SK-N-SH (cell line): Measurements from ENCODE around the gene FBXO39. TPM values are rescaled to one million over a fixed set of nuclear protein-coding genes. Genes with fewer than 3 reads are reported as not detected.
A peak's percentile ranks its signal among the peaks of the same experiment; 100 is the strongest.

Experiments
- CTCF ChIA-PET: fragments of 300-600, 350-600 bp; formaldehyde crosslinking; extraction: SDS; loops from one replicate; lab custom pipeline; 2021; lab: Yijun Ruan, JAX
- POLR2A ChIA-PET: fragments of 350-600 bp; sonication (Branson Sonifier 250); formaldehyde crosslinking; extraction: SDS; loops from one replicate; lab custom pipeline; 2020; ENCODE audit warnings: antibody characterized with exemption, inconsistent platforms; lab: Yijun Ruan, JAX
- DNase-seq: peaks from one replicate; pipeline ENCODE4 v3.0.0; 2012
- H2AFZ ChIP-seq: fragments of 200-600 bp; sonication (generic); 2 replicates; pipeline ENCODE4 v1.8.1; 2016; ENCODE audit warnings: antibody characterized with exemption, mild to moderate bottlenecking, low read depth
- H3F3A ChIP-seq: fragments of 200-600 bp; sonication (generic); replicated peaks from 2 replicates; pipeline ENCODE3; 2016; ENCODE audit warnings: antibody characterized with exemption, mild to moderate bottlenecking; ENCODE audit not compliant: insufficient read depth
- H3K27ac ChIP-seq, 2 experiments: fragments of 200-500 bp in 1 of 2; fragments of 200-600 bp in 1 of 2; sonication (Bioruptor generic) in 1 of 2; sonication (generic), shearing (Covaris generic) in 1 of 2; 2 replicates each; pipeline versions ENCODE4 v1.5.1 to v1.6.1; 2014 to 2016; ENCODE audit warnings: low read depth in 2 of 2, inconsistent platforms in 1 of 2, low read length in 1 of 2, mild to moderate bottlenecking in 1 of 2, mixed read lengths in 1 of 2
- H3K27me3 ChIP-seq: fragments of 200-600 bp; sonication (generic), shearing (Covaris generic); 2 replicates; pipeline ENCODE4 v1.6.1; 2016; ENCODE audit warnings: mixed run types; ENCODE audit not compliant: insufficient read depth
- H3K36me3 ChIP-seq, 2 experiments: fragments of 200-500 bp in 1 of 2; fragments of 200-600 bp in 1 of 2; sonication (Bioruptor generic) in 1 of 2; sonication (generic) in 1 of 2; replicated peaks in 1 of 2; 2 replicates each; pipeline versions ENCODE3 to v1.5.1; 2014 to 2016; ENCODE audit warnings: low read length in 1 of 2, mild to moderate bottlenecking in 1 of 2; ENCODE audit not compliant: insufficient read depth in 2 of 2, control insufficient read depth in 1 of 2
- H3K4me1 ChIP-seq, 2 experiments: fragments of 200-500 bp in 1 of 2; fragments of 200-600 bp in 1 of 2; sonication (Bioruptor generic) in 1 of 2; sonication (generic), shearing (Covaris generic) in 1 of 2; 2 replicates each; pipeline versions ENCODE4 v1.5.1 to v1.6.1; 2014 to 2016; ENCODE audit warnings: low read depth in 1 of 2, low read length in 1 of 2, mixed run types in 1 of 2; ENCODE audit not compliant: insufficient read depth in 2 of 2, control insufficient read depth in 1 of 2
- H3K4me2 ChIP-seq: fragments of 200-600 bp; sonication (generic), shearing (Covaris generic); 2 replicates; pipeline ENCODE4 v1.6.1; 2017; ENCODE audit warnings: mixed run types
- H3K4me3 ChIP-seq, 2 experiments: fragments of 200-500 bp in 1 of 2; fragments of 200-600 bp in 1 of 2; sonication (Bioruptor generic) in 1 of 2; sonication (generic), shearing (Covaris generic) in 1 of 2; 2 replicates each; pipeline versions ENCODE4 v1.5.1 to v1.8.1; 2014 to 2016; ENCODE audit warnings: low read depth in 2 of 2, inconsistent platforms in 1 of 2, low read length in 1 of 2, mild to moderate bottlenecking in 1 of 2, mixed read lengths in 1 of 2, moderate library complexity in 1 of 2
- H3K79me2 ChIP-seq: fragments of 200-600 bp; sonication (generic); 2 replicates; pipeline ENCODE4 v1.8.1; 2017; ENCODE audit warnings: mild to moderate bottlenecking; ENCODE audit not compliant: insufficient read depth
- H3K9ac ChIP-seq: fragments of 200-600 bp; sonication (generic); 2 replicates; pipeline ENCODE4 v1.6.1; 2017; ENCODE audit warnings: mixed run types
- H3K9me2 ChIP-seq: fragments of 200-600 bp; sonication (generic); 2 replicates; pipeline ENCODE4 v1.6.1; 2017; ENCODE audit warnings: mixed run types
- H3K9me3 ChIP-seq: fragments of 200-600 bp; sonication (generic); 2 replicates; pipeline ENCODE4 v1.6.1; 2017; ENCODE audit warnings: mixed run types, mild to moderate bottlenecking, moderate library complexity
- H4K20me1 ChIP-seq: fragments of 200-600 bp; sonication (generic); 2 replicates; pipeline ENCODE4 v1.6.1; 2017; ENCODE audit warnings: mild to moderate bottlenecking, mixed run types; ENCODE audit not compliant: insufficient read depth
- GABPA ChIP-seq: IDR thresholded peaks from 2 replicates; pipeline ENCODE4 v1.4.0; 2012; ENCODE audit warnings: low read depth, mild to moderate bottlenecking
- MEF2A ChIP-seq: IDR thresholded peaks from 2 replicates; pipeline ENCODE4 v1.4.0; 2012; ENCODE audit warnings: low read depth, borderline replicate concordance
- MXI1 ChIP-seq: IDR thresholded peaks from 2 replicates; pipeline ENCODE4 v1.6.1; 2012; ENCODE audit warnings: mild to moderate bottlenecking, low read depth, low read length, improper control_type of control experiment
- POLR2AphosphoS5 ChIP-seq: IDR thresholded peaks from 2 replicates; pipeline ENCODE4 v1.6.1; 2012; ENCODE audit warnings: low read depth, low read length
- SIN3A ChIP-seq: IDR thresholded peaks from 2 replicates; pipeline ENCODE4 v1.6.1; 2012; ENCODE audit warnings: low read depth, mild to moderate bottlenecking, low read length, moderate library complexity, borderline replicate concordance
- SMC3 ChIP-seq: IDR thresholded peaks from 2 replicates; pipeline ENCODE4 v1.6.1; 2012; ENCODE audit warnings: low read depth, low read length, improper control_type of control experiment
- TCF12 ChIP-seq: IDR thresholded peaks from 2 replicates; pipeline ENCODE4 v1.4.0; 2012
- WGBS: methylation state at CpG from one replicate; pipeline ENCODE4 v1.1.6; 2017; ENCODE audit warnings: low lambda C conversion rate; 5-methylcytosine and 5-hydroxymethylcytosine counted together
- polyA plus RNA-seq, 3 experiments: library from polyadenylated mRNA; depleted of rRNA; stranded (reverse); fragments of >200 nt; gene quantifications; 2 replicates each; pipeline ENCODE4 v1.2.3, GENCODE V29; 2012
- TF ChIP-seq, protein P1 (sequence below): IDR thresholded peaks from 2 replicates; pipeline ENCODE4 v1.4.0; 2012; ENCODE audit warnings: low read depth, borderline replicate concordance
- TF ChIP-seq, protein P2 (sequence below): IDR thresholded peaks from 2 replicates; pipeline ENCODE4; 2012

Gene FBXO39
- polyA plus RNA-seq, 1 of the 3 experiments (the other 2 are of a cell fraction) = not detected

DNA sequence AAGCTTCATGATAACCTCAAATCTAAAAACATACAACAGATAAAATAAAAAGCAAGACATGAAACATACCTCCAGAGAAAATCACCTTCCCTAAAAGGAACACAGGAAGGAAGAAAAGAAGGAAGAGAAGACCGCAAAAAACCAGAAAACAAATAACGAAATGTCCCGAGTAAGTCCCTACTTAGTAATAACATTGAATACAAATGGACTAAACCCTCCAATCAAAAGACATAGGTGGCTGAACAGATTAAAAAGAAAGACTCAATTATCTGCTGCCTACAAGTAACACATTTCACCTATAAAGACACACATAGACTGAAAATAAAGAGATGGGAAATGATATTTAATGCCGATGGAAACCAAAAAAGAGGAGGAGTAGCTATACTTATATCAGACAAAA is 6.2 kb downstream of the FBXO39 start:
- H3K9me3 ChIP-seq = no peaks in the 10 kb centered on the region
- CTCF ChIA-PET = interaction anchor here (0.6 kb wide), 1 partner anchor 8 kb away, joined by 3 read pairs; no protein-coding TSS in a partner anchor
- no peaks in the 10 kb centered on the region for H4K20me1 ChIP-seq
- no peak overlapping the region for H2AFZ ChIP-seq
- no peaks in the 10 kb centered on the region for H3K36me3 ChIP-seq
- H3K79me2 ChIP-seq = no peaks in the 10 kb centered on the region
- H3F3A ChIP-seq = no peaks in the 10 kb centered on the region
- no peak for DNase-seq
- no peaks in the 10 kb centered on the region for H3K4me1 ChIP-seq
- H3K4me2 ChIP-seq = no peak overlapping the region
- H3K27ac ChIP-seq = no peak overlapping the region
- H3K4me3 ChIP-seq = no peak overlapping the region
- H3K27me3 ChIP-seq = peaks cover 51% of the 10 kb centered on the region
- H3K9me2 ChIP-seq = no peaks in the 10 kb centered on the region
- POLR2A ChIA-PET = no interaction called here
- TF ChIP-seq MXI1 = no peak
- TF ChIP-seq, protein P1, sequence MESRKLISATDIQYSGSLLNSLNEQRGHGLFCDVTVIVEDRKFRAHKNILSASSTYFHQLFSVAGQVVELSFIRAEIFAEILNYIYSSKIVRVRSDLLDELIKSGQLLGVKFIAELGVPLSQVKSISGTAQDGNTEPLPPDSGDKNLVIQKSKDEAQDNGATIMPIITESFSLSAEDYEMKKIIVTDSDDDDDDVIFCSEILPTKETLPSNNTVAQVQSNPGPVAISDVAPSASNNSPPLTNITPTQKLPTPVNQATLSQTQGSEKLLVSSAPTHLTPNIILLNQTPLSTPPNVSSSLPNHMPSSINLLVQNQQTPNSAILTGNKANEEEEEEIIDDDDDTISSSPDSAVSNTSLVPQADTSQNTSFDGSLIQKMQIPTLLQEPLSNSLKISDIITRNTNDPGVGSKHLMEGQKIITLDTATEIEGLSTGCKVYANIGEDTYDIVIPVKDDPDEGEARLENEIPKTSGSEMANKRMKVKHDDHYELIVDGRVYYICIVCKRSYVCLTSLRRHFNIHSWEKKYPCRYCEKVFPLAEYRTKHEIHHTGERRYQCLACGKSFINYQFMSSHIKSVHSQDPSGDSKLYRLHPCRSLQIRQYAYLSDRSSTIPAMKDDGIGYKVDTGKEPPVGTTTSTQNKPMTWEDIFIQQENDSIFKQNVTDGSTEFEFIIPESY = no peak
- TF ChIP-seq GABPA = no peak
- no peak for TF ChIP-seq SMC3
- TF ChIP-seq MEF2A = no peak
- no peak for TF ChIP-seq TCF12
- TF ChIP-seq, protein P2, sequence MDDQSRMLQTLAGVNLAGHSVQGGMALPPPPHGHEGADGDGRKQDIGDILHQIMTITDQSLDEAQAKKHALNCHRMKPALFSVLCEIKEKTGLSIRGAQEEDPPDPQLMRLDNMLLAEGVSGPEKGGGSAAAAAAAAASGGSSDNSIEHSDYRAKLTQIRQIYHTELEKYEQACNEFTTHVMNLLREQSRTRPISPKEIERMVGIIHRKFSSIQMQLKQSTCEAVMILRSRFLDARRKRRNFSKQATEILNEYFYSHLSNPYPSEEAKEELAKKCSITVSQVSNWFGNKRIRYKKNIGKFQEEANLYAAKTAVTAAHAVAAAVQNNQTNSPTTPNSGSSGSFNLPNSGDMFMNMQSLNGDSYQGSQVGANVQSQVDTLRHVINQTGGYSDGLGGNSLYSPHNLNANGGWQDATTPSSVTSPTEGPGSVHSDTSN = no peak
- no peak overlapping the region for H3K9ac ChIP-seq
- WGBS = 19% methylated on average over 4 of the region's 4 CpGs

DNA sequence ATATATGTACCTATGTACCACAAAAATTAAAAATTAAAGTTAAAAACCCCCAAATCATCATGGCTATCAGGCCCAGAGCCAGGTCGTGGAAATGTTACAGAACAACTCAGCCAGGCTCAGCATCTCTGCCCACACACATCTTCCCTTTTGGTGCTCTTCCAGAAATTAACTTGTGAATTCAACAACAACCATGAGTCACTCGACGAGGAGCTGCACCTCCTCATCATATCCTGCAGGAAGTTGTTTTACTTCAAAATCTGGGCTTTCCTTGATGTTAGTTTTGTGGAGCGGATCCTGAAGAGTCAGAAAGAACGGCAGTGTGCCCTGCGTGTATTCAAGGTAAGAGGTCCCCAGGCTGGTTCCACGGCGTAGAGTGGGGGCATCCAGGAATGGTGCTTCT is 10.6 kb downstream of the FBXO39 start:
- TF ChIP-seq SIN3A (no peak), POLR2AphosphoS5 (no peak)
- TF ChIP-seq, all 33 proteins: peak for 0
- POLR2A ChIA-PET = no interaction called here
- WGBS = 2% methylated on average over 8 of the region's 8 CpGs
- CTCF ChIA-PET = interaction anchor here (1.0 kb wide), 1 partner anchor 57 kb away, joined by 3 read pairs; no protein-coding TSS in a partner anchor
- Histone ChIP-seq H3K4me3 (no peak overlapping the region; a peak in 1 of 4 replicates), H3K36me3 (no peaks in the 10 kb centered on the region), H3K79me2 (no peaks in the 10 kb centered on the region), H3K4me2 (peak overlapping the region; percentile 64), H3K27me3 (peaks cover 23% of the 10 kb centered on the region; the same call in 1 of the 2 replicates), H3K9me3 (no peaks in the 10 kb centered on the region), H4K20me1 (no peaks in the 10 kb centered on the region), H3K9ac (no peak overlapping the region), H3F3A (no peaks in the 10 kb centered on the region), H3K27ac (no peak overlapping the region), H2AFZ (peak overlapping the region; percentile 64; the same call in 1 of the 2 replicates), H3K9me2 (no peaks in the 10 kb centered on the region), H3K4me1 (no peaks in the 10 kb centered on the region)
- DNase-seq = no peak
